LNCaP clone FGC (cell line): ENCODE measurements around the gene ZNF541.
A peak's percentile ranks its signal among the peaks of the same experiment; 100 is the strongest.
"Not testable (repeated sequence)": the region's sequence is repeated elsewhere in the genome, so short reads cannot be mapped to it uniquely, and the experiment has no call there.

Experiments used
- DNase-seq: peaks from one replicate; pipeline ENCODE4 v3.0.0-alpha.2; 2011; ENCODE audit warnings: low read depth
- H3K4me3 ChIP-seq: 2 replicates; pipeline ENCODE4 v1.5.1; 2011; ENCODE audit warnings: mild to moderate bottlenecking, low read depth, low read length, control low read depth
- CTCF ChIP-seq: IDR thresholded peaks from 2 replicates; pipeline ENCODE4 v1.5.1; 2012; ENCODE audit warnings: mild to moderate bottlenecking; ENCODE audit not compliant: control insufficient read depth, insufficient read depth; ENCODE audit errors: extremely low read depth

Gene ZNF541

DNA sequence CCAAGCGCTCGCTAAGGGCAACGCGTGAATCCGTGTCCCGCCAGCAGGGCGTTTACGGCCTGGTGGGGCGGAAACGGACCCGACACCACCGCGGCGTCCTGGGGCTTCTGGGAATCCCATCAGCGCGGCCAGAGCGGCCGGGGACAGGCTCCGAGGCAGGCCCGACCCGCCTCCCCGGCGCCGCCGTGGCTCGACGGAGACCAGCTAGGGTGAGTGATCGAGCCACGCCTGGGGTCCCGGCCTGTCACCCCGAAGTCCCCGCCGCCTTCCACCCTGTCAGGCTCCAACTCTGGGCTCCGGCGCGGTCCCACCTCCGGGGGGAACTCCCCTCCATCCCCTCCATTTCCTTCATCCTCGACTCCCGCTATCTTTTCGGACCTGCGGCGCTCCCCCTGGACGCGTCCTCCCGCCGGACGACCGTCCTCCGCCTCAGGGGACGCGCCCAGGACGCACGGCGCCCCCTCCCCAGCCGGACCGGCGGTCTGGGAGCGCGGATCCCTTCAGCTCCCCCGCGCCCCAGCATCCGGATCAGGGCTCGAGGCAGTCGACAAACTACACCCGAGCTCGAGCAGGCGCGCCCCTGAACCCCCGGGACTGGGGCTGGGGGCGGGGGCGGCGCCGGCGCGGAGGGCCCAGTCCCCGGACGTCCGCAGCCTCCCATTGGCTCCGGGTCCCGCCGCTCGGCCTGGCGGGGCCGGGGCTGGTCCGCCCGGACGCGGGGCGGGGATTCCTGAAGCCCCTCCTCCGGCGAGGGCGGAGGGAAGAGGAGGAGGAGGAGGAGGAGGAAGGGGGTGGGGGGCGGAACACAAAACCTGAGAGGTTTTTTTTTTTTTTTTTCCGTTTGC lies 35.3 kb upstream of the ZNF541 start:
- TF ChIP-seq CTCF: no peak
- DNase-seq: no peak
- peak overlapping the region; percentile 73 for H3K4me3 ChIP-seq

DNA sequence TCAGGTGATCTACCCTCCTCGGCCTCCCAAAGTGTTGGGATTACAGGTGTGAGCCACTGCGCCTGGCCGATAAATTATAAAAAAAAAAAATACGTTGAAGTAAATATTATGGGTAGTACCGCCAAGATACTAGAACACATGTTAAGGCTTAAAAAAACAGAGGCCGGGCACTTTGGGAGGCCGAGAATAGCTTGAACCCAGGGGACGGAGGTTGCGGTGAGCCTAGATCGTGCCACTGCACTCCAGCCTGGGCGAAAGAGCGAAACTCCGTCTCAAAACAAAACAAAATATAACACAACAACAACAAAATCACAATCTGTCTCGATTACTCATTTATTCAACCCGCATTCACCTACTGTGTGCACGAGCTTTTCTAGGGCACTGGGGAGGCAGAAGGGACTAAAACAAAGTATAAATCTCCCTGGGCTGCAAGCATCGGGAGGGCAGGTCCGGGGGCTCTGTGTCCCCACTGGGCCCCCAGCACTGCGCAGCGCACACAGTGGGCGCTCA lies 34.7 kb upstream of the ZNF541 start:
- no peak for TF ChIP-seq CTCF
- DNase-seq: no peak
- peak overlapping the region; percentile 73 for H3K4me3 ChIP-seq

DNA sequence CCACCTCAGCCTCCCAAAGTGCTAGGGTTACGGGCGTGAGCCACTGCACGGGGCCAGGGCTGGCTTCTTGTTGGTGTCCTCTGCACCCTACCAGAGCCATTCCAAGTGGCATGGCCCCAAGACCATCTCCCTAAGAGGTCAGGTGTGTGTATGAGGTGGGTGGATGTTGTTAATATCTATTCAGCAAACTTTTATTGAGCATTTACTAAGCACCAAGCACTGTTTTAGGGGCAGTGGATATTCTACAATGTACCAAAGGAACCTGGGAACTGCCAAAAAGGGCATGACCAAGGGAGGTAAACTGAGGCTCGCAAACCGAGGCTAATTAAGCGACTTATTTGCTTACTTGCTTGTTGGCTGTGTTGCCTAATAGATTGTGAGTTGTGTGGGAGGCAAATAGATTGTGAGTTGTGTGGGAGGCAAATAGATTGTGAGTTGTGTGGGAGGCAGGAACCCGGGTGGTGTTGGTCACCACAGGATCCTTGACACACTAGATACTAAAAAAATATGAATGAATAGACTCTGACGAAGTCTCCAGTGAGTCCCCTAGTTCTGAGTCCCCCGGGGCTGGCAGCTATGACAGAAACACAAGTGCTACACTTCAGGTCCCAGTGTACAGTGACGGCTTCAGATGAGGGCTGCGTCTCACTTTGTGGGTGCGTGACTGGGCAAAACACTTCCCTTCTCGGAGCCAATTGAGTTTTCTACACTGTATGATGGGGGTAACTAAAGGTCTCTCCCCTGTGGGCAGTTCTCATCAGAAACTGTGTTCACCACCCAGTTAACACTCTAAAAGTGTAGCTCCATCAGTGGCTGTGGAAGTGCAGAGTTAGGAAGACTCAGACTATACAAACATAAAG lies 31.0 kb upstream of the ZNF541 start:
- no peak for DNase-seq
- no peak for TF ChIP-seq CTCF
- no peak overlapping the region for H3K4me3 ChIP-seq

GRCh38 chr19:47601180-47601904 lies 28.4 kb upstream of the ZNF541 start:
- TF ChIP-seq CTCF: no peak
- peak overlapping the region; percentile 63 for H3K4me3 ChIP-seq

DNA sequence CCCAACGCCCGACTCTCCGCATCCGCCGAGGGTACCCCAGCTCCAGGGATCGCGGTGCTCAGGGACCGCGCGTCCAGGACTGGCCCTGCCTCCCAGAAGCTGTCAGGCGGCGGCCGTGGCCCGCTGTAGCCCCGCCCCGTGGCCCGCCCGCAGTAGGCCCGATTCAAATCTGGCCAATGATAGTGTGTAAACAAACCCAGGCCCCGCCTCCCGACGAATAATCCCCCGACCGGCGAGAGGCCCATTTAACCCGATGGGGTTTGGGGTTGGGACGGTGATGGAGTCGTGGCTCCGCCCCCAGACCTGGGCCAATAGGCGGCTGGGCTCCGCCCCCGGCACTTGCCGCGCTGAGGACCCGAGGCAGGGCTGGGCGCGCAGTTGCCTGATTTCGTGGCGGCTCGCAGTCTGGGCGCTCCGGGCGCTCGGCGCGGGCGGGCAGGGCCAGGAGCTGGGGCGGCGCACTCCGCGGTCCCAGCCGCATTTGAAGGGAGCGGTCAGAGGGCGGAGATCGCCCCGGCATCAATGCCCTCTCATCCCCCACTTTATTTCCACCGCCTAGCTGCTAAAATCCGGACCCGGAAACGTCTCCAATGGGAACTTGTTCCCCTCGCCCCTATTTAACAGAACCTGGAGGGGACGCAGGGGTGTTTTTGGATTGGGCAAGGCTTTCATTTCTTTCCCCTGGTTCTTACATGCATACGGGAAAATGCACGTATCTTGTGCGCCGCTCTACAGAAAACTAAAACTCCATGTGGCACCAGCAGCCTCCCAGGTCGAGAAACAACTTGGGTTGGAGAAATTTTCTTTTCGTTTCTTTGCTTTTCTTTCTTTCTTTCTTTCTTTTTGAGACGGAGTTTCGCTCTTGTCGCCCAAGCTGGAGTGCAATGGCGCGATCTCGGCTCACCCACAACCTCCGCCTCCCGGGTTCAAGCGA lies 27.6 kb upstream of the ZNF541 start:
- H3K4me3 ChIP-seq: peak overlapping the region; percentile 63
- no peak for TF ChIP-seq CTCF
- peak; percentile 87 for DNase-seq

More at GRCh38 chr19:47601180-47601904, 28.4 kb upstream of the ZNF541 start:
- no peak for DNase-seq

GRCh38 chr19:47599671-47600245 lies 26.8 kb upstream of the ZNF541 start:
- peak overlapping the region; percentile 49 for H3K4me3 ChIP-seq
- DNase-seq: not testable (repeated sequence)
